GM23248 (cell line): Measurements from ENCODE around the gene HMGN3. TPM values are rescaled to one million over a fixed set of nuclear protein-coding genes. Genes with fewer than 3 reads are reported as not detected.

ENCODE experiments used
- DNase-seq: peaks from one replicate; pipeline ENCODE4 v3.0.0-alpha.2; 2015
- H2AFZ ChIP-seq: fragments of 200-600 bp; sonication (generic); 2 replicates; pipeline ENCODE4 v1.6.1; 2016; ENCODE audit warnings: antibody characterized with exemption
- H3F3A ChIP-seq: fragments of 200-600 bp; sonication (generic); 2 replicates; pipeline ENCODE4 v1.6.1; 2016; ENCODE audit warnings: mild to moderate bottlenecking, antibody characterized with exemption, mixed run types; ENCODE audit not compliant: insufficient read depth
- H3K27ac ChIP-seq: fragments of 200-600 bp; sonication (generic); 2 replicates; pipeline ENCODE4 v1.5.1; 2016; ENCODE audit warnings: mild to moderate bottlenecking
- H3K27me3 ChIP-seq: fragments of 200-600 bp; sonication (generic); replicated peaks from 2 replicates; pipeline ENCODE4 v1.6.1; 2016; ENCODE audit warnings: mild to moderate bottlenecking; ENCODE audit not compliant: insufficient read depth
- H3K36me3 ChIP-seq: fragments of 200-600 bp; sonication (generic); 2 replicates; pipeline ENCODE4 v1.6.1; 2016; ENCODE audit warnings: low read depth, mild to moderate bottlenecking
- H3K4me1 ChIP-seq: fragments of 200-600 bp; sonication (generic); 2 replicates; pipeline ENCODE4 v1.6.1; 2016; ENCODE audit warnings: mild to moderate bottlenecking; ENCODE audit not compliant: insufficient read depth
- H3K4me2 ChIP-seq: fragments of 200-600 bp; sonication (generic); one replicate; pipeline ENCODE4 v1.6.1; 2016; ENCODE audit warnings: mild to moderate bottlenecking; ENCODE audit not compliant: unreplicated experiment
- H3K4me3 ChIP-seq: fragments of 200-600 bp; sonication (generic); 2 replicates; pipeline ENCODE4 v1.5.1; 2016; ENCODE audit warnings: mild to moderate bottlenecking
- H3K79me2 ChIP-seq: fragments of 200-600 bp; sonication (generic); 2 replicates; pipeline ENCODE4 v1.6.1; 2016; ENCODE audit warnings: mild to moderate bottlenecking; ENCODE audit not compliant: insufficient read depth
- H3K9ac ChIP-seq: fragments of 200-600 bp; sonication (generic); 2 replicates; pipeline ENCODE4 v1.6.1; 2016; ENCODE audit warnings: mild to moderate bottlenecking
- H3K9me2 ChIP-seq: fragments of 200-600 bp; sonication (generic); 2 replicates; pipeline ENCODE4 v1.6.1; 2016; ENCODE audit warnings: mixed run types, mild to moderate bottlenecking, moderate library complexity; ENCODE audit not compliant: insufficient read depth
- H3K9me3 ChIP-seq: fragments of 200-600 bp; sonication (generic); one replicate; pipeline ENCODE4 v1.6.1; 2017; ENCODE audit warnings: low read depth
- H4K20me1 ChIP-seq: fragments of 200-600 bp; sonication (generic); 2 replicates; pipeline ENCODE4 v1.6.0; 2016; ENCODE audit not compliant: insufficient read depth
- EZH2 ChIP-seq: fragments of 200-600 bp; sonication (generic); IDR thresholded peaks from 2 replicates; pipeline ENCODE4 v1.6.1; 2018; ENCODE audit warnings: antibody characterized with exemption, mild to moderate bottlenecking; ENCODE audit not compliant: insufficient read depth, poor library complexity, severe bottlenecking
- EZH2phosphoT487 ChIP-seq: fragments of 200-600 bp; sonication (generic); IDR thresholded peaks from 2 replicates; pipeline ENCODE4 v1.6.1; 2018; ENCODE audit warnings: antibody characterized with exemption, moderate library complexity, mild to moderate bottlenecking, low read depth; ENCODE audit not compliant: insufficient read depth
- WGBS, 2 experiments: methylation state at CpG; one replicate each; pipeline ENCODE4 v1.1.6; 2015 to 2017; ENCODE audit warnings: low lambda C conversion rate in 2 of 2, low coverage in 1 of 2; ENCODE audit errors: missing lambda C conversion rate in 2 of 2; 5-methylcytosine and 5-hydroxymethylcytosine counted together
- in situ Hi-C: fragments of 300-500 bp; cut with MboI; formaldehyde crosslinking; loops from 2 replicates; pipeline ENCODE4 v1.15.0; 2020
- polyA plus RNA-seq: library from polyadenylated mRNA; unstranded; fragments of >200 nt; fragmentation: Nextera tagmentation; extraction: Ambion mirVana; gene quantifications from 2 replicates; pipeline ENCODE4 v1.2.1, GENCODE V29; 2016
- total RNA-seq: library from RNA; depleted of rRNA; stranded (reverse); fragments of >200 nt; shearing (Covaris generic); gene quantifications from 2 replicates; pipeline ENCODE4 v1.2.3, GENCODE V29; 2014

Gene HMGN3
- total and polyA plus RNA-seq, 2 experiments from 2014 or later = 17.6 to 84.4 TPM

DNA sequence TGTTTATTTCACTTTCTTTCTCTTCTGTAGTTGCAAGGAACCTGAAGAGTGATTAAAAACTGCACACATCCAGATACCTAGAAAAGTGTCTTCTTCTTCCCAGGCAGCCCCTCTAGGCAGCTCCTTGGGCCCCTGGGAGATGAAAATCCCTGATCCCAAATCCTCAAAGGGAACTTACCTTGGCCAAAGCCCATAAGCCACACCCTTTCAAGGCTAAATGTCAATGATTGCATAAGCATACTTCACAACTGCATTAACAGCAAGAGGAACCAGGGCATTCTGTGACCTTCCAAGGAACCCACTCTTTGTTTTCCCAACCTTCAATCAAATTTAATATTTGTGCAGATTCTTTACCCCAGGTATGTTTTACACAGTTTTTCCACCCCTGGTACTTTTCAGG, 4.4 kb upstream of the HMGN3 start:
- H3K4me1 ChIP-seq = no peaks in the 10 kb centered on the region; the same call in 1 of the 2 replicates
- no peaks in the 10 kb centered on the region for H3K36me3 ChIP-seq
- in situ Hi-C loops = no loop called here
- no peak for TF ChIP-seq EZH2phosphoT487
- no peak for TF ChIP-seq EZH2
- H3K27me3 ChIP-seq = no peaks in the 10 kb centered on the region
- no peak for DNase-seq
- no peak overlapping the region for H3K27ac ChIP-seq
- H3F3A ChIP-seq = peaks cover 9% of the 10 kb centered on the region; the same call in 1 of the 2 replicates
- no peak overlapping the region for H3K4me2 ChIP-seq
- no peak overlapping the region for H2AFZ ChIP-seq
- no peaks in the 10 kb centered on the region for H3K9me2 ChIP-seq
- H4K20me1 ChIP-seq = no peaks in the 10 kb centered on the region
- no peak overlapping the region for H3K9ac ChIP-seq
- no peaks in the 10 kb centered on the region for H3K79me2 ChIP-seq
- no peaks in the 10 kb centered on the region for H3K9me3 ChIP-seq
- H3K4me3 ChIP-seq = no peak overlapping the region

- H3K9ac ChIP-seq = no peak overlapping the region
- H3K4me1 ChIP-seq = peaks cover 6% of the 10 kb centered on the region
- peaks cover 18% of the 10 kb centered on the region; the same call in 1 of the 2 replicates for H3F3A ChIP-seq
- DNase-seq = no peak
- no peak overlapping the region for H3K4me2 ChIP-seq
- H3K79me2 ChIP-seq = peaks cover 14% of the 10 kb centered on the region
- no peaks in the 10 kb centered on the region for H4K20me1 ChIP-seq
- in situ Hi-C loops = no loop called here
- 88 to 94% methylated on average over 3 of the region's 3 CpGs for WGBS, 2 experiments
- H3K36me3 ChIP-seq = no peaks in the 10 kb centered on the region
- no peak overlapping the region for H3K4me3 ChIP-seq
- TF ChIP-seq EZH2phosphoT487 (no peak), EZH2 (no peak)
- H3K27ac ChIP-seq = no peak overlapping the region
- no peaks in the 10 kb centered on the region for H3K27me3 ChIP-seq
- H3K9me2 ChIP-seq = no peaks in the 10 kb centered on the region
- H2AFZ ChIP-seq = no peak overlapping the region
- H3K9me3 ChIP-seq = no peaks in the 10 kb centered on the region
These were observed 2.2 kb upstream of the HMGN3 start for GRCh38 chr6:79236711-79237110.

- peak; percentile 94 for DNase-seq
- in situ Hi-C loops = no loop called here
- no peaks in the 10 kb centered on the region for H3K9me2 ChIP-seq
- TF ChIP-seq EZH2phosphoT487 = no peak
- no peak for TF ChIP-seq EZH2
- peaks cover 18% of the 10 kb centered on the region; the same call in 1 of the 2 replicates for H3F3A ChIP-seq
- peak overlapping the region; percentile 95 for H3K9ac ChIP-seq
- H3K4me2 ChIP-seq = peak overlapping the region; percentile 92
- peaks cover 6% of the 10 kb centered on the region for H3K4me1 ChIP-seq
- H3K4me3 ChIP-seq = peak overlapping the region; percentile 97
- peaks cover 41% of the 10 kb centered on the region for H3K79me2 ChIP-seq
- H3K27me3 ChIP-seq = no peaks in the 10 kb centered on the region
- H2AFZ ChIP-seq = peak overlapping the region; percentile 99
- H3K36me3 ChIP-seq = no peaks in the 10 kb centered on the region
- no peaks in the 10 kb centered on the region for H3K9me3 ChIP-seq
- no peaks in the 10 kb centered on the region for H4K20me1 ChIP-seq
- peak overlapping the region; percentile 91 for H3K27ac ChIP-seq
- WGBS, 2 experiments = 1% methylated on average over 39 to 41 of the region's 41 CpGs
These were observed 802 bp downstream of the HMGN3 start for GRCh38 chr6:79233611-79234149.

DNA sequence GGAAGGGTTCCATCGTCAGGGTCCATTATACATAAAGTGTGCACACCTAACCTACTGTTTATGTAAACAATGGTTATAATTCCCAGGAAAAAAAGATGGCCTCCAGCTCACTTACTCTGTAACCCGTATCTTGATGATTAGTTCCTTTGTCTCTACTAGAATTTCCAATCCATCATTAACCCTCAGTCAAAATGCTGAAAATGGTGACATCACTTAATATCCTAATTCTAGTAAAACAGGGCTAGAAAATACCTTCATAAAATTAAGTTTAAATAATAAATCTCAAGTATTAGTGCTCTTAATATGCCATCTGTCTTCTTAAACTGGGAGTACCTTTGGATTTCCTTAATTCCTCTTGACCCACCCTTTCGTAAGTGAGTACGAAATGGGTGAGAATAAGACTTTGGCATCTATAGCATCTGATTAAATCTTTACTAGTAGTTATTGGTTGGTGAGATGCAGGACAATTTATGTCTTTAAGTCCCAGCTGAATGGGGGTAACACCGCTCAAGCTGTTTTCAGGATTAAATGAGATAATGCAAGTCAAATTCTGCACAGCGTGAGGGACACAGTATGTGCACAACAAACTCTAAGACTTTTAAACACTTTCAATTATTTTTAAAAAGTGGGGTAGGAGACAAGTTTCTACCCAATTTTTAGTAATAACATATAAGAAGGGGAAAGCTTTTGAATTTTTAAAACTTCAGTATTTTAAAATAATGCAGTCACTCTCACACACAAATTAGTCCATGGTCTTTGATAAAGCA, 1.6 kb downstream of the HMGN3 start:
- TF ChIP-seq EZH2 (no peak), EZH2phosphoT487 (no peak)
- H4K20me1 ChIP-seq = no peaks in the 10 kb centered on the region
- H2AFZ ChIP-seq = peak overlapping the region; percentile 99
- peak; percentile 6 for DNase-seq
- peaks cover 49% of the 10 kb centered on the region for H3K79me2 ChIP-seq
- peaks cover 6% of the 10 kb centered on the region for H3K4me1 ChIP-seq
- H3K9me2 ChIP-seq = no peaks in the 10 kb centered on the region
- H3K27me3 ChIP-seq = no peaks in the 10 kb centered on the region
- in situ Hi-C loops = no loop called here
- H3K4me3 ChIP-seq = peak overlapping the region; percentile 97
- WGBS, 2 experiments = 87 to 90% methylated on average over 6 of the region's 6 CpGs
- peak overlapping the region; percentile 91 for H3K27ac ChIP-seq
- H3F3A ChIP-seq = peaks cover 18% of the 10 kb centered on the region; the same call in 1 of the 2 replicates
- H3K9me3 ChIP-seq = no peaks in the 10 kb centered on the region
- peak overlapping the region; percentile 92 for H3K4me2 ChIP-seq
- H3K9ac ChIP-seq = peak overlapping the region; percentile 95
- no peaks in the 10 kb centered on the region for H3K36me3 ChIP-seq
